GM19438 (cell line): ENCODE results near the gene MT1F.
A peak's percentile ranks its signal among the peaks of the same experiment; 100 is the strongest.
"Not testable (repeated sequence)": the region's sequence is repeated elsewhere in the genome, so short reads cannot be mapped to it uniquely, and the experiment has no call there.

ENCODE experiments used
- ATAC-seq: cut with Tn5 transposase; IDR thresholded peaks from one replicate; pipeline ENCODE4 v1.9.1; 2021; ENCODE audit warnings: low read depth; ENCODE audit not compliant: unreplicated experiment

Gene MT1F

DNA sequence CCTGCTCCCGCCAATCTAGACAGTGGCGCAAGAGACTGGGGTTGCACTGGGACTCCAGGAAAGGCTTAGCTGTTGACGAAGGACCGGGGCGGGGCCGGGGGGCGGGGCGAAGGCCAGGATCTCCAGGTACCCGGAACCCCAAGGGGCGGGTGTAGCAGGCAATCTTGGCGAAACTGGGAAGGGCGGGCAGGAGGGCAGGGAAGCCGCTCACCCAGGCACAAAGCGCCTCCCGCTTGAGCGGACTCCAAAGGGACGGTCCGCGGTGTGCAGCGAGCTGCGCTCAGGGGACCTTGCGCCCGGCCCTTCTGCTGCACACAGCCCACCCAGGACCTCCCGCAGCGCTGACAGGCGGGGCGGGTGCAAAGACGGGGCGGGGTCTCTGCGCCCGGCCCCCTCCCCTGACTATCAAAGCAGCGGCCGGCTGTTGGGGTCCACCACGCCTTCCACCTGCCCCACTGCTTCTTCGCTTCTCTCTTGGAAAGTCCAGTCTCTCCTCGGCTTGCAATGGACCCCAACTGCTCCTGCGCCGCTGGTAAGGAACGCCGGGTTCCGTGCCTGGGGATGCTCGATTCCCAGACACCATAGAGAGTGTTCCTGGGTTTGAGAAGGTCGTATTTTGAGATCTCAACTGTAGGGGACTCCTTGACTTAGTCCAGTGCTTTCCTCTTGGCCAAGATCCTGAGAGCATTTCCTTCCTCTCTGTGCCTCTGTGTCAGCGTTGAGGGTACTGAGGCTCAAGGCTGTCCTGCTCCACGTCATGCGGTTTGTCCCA lies at the start of gene MT1F:
Gene MT1F, plus strand, starts transcription at position 405 of the 772 bp plus-strand sequence. Its CDS starts 100 bp downstream, at position 505.
- ATAC-seq = no peak

DNA sequence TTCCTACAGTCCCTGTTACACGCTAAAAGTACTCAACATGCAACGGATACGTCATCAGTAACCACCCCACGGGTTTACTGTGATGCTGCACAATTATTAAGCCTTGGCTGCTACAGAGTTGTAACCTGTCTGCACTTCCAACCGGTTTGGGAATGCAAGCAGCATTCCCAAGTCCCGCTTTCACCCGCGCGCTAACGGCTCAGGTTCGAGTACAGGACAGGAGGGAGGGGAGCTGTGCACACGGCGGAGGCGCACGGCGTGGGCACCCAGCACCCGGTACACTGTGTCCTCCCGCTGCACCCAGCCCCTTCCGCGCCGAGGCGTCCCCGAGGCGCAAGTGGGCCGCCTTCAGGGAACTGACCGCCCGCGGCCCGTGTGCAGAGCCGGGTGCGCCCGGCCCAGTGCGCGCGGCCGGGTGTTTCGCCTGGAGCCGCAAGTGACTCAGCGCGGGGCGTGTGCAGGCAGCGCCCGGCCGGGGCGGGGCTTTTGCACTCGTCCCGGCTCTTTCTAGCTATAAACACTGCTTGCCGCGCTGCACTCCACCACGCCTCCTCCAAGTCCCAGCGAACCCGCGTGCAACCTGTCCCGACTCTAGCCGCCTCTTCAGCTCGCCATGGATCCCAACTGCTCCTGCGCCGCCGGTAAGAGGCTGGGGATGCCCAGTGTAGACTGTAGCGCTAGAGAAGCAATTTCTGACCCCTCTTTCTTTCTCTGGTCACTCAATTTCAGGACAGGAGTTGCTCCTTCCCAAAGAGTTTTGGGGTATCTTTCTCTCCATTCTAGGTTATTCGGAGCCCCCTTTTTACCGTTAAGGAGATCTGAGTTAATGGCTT lies 49.5 kb upstream of the MT1F start, which contains the start of gene MT2A:
Gene MT2A, plus strand, starts transcription at position 542 of the 833 bp plus-strand sequence. Its CDS starts 72 bp downstream, at position 614.
- ATAC-seq = peak; percentile 82

DNA sequence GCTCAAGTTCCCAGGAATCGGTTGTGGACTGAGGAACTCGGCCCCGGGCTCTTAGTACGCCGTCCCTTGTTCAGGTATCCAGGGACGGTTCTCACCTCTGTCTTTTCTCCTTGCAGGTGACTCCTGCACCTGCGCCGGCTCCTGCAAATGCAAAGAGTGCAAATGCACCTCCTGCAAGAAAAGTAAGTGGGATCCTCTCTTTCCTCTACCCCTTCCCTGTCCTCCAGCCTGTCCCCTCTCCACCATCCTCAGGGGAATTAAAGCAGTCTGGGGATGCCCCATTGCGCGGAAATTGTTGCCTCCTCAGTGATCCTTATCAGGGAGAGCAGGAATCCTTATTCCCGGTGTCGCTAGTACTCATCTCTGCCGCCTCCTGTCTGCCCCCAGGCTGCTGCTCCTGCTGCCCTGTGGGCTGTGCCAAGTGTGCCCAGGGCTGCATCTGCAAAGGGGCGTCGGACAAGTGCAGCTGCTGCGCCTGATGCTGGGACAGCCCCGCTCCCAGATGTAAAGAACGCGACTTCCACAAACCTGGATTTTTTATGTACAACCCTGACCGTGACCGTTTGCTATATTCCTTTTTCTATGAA lies 48.8 kb upstream of the MT1F start:
- no peak for ATAC-seq

DNA sequence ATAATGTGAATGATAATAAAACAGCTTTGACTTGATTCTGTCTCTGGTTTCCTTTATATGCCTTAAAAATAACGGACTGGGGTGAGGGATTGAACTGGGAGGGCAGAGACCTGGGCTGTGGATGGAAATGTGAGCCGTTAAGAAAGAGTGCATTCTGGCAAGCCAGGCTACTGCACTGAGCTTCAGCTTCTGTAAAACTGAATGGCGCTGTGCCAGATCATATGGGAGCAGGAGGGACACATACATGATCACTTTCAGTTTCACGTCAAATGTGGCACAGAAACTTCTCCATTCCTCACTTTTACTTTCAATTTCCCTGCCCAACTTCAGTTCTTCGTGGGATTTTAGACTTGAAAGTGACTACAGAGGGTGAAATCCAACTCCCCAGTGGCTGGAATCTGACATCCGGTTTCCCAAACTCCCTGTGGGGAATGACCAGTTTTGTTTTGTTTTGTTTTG lies 48.3 kb upstream of the MT1F start:
- peak; percentile 45 for ATAC-seq

DNA sequence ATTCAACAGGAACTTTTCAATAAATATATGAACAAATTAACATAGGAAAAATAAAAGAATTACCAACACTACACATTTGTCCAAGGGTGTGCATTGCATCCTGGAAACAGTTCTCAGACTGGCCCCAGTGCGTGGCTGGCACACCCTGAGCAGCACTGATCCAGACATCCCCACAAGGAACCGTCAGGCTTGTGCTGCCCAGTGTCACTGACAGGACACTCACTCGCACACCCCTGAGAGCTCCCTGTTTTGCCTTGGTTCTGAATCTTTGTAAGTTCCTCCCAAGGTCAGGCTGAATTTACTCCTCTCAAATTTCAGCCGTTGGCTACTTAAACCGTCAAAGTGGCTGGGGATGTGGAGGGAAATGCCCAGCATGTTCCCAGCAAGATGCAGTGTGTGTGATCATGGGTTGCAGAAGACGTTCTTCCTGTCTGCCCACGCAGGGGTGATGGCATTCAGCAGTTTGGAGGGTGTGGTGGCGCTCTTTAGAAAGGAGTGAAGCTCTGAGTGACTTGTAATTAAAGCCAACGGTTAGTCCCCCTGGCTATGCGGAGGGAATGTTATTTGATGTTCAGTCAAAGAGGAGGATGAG lies 47.6 kb upstream of the MT1F start:
- ATAC-seq = no peak

DNA sequence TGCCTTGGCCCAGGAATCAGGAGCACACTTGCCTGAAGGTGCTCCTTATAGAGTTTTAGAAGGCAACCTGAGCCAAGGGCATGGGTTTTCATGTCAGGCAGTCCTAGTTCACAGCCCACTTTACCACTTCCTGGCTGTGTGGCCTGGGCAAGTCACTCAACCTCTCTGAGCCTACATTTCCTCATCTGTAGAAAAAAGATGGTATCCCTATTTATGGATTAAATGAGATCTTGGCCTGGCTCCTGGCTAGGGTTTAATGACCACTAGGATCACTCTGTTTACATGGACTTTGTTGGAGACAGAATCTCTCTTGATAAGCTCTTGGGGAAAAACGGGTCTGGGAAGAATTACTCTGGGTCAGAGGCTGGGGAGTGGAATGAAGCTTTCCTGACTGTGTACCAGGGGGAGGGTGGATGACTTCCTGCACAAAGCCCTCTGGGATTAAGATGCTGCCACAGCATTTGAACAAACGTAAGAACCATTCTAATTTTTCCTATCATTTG lies 47.1 kb upstream of the MT1F start:
- no peak for ATAC-seq

DNA sequence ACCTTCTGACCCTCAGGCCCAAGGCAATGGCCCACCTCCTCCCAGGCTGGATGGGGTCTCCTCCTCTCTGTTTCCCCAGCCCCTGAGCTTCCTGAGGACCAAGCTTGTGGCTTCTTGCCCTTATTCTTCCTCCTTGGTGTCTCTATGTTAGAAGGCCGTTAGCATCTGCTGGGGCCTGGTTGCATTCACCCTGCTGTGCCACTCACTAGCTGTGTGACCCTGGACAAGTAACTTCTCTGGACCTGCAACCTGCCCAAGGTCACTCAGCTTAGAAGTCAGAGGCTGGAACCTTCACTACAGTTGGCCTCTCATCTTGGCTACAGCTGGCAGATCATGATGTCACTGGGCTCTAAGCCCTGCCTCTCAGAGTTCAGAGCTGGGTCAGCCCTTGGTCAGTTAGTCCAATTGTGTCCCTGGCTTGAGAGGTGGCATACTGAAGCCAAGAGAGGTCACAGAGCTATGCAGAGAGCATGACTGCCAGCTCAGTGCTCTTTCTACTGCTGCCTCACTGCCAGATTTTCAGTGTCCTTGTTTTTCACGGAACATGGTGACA lies 46.4 kb upstream of the MT1F start:
- no peak for ATAC-seq

DNA sequence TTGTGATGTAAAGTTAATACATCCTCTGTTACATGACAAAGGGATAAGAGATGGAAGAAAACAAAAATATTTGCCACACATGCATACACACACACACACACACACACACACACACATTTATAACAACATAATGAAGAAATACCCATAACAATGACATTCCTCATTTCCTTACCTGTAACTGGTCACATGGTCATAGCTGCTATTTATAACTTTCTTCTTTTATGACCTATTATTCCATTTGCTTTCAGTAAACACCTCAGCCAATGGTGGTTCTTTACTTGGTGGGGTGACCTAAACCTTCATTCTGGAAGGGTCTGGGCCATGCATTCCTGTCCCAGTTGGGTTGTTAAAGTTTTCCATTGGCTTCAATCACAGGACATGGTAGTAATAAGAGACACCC lies 44.1 kb upstream of the MT1F start:
- ATAC-seq = no peak

DNA sequence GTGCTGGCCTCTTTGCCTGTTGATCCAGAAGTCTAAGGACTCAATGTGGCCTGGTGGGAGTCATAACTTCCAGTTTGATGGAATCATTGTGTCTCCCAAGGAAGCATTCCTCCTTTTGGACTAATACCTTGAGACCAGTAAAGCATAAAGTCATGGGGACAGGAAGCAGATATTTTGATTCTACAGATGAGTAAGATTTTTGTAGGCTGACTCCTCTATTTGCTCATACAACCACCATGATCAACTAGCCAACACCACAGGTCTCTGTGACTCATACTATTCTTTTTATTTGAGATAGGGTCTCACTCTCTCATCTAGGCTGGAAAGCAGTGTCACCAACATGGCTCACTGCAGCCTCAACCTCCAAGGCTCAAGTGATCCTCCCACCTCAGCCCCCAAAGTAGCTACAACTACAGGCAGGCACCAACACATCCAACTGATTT lies 43.2 kb upstream of the MT1F start:
- no peak for ATAC-seq

DNA sequence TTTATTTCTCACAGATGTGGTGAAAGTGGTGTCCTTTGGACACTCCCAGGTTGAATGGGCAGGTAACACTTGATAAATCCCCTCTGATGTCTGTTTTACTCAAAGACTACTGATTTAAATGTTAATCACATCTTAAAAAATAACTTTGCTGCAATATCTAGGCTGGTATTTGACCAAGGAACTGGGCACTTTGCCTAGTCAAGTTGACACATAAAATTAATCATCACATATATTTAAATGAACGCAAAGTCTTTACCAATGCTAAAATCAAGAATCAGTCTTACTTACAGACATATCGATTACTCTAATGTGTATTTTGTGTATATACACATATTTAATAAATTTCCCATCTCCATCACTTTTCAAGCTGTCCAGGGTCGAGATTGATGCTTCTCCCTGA lies 42.4 kb upstream of the MT1F start:
- no peak for ATAC-seq

DNA sequence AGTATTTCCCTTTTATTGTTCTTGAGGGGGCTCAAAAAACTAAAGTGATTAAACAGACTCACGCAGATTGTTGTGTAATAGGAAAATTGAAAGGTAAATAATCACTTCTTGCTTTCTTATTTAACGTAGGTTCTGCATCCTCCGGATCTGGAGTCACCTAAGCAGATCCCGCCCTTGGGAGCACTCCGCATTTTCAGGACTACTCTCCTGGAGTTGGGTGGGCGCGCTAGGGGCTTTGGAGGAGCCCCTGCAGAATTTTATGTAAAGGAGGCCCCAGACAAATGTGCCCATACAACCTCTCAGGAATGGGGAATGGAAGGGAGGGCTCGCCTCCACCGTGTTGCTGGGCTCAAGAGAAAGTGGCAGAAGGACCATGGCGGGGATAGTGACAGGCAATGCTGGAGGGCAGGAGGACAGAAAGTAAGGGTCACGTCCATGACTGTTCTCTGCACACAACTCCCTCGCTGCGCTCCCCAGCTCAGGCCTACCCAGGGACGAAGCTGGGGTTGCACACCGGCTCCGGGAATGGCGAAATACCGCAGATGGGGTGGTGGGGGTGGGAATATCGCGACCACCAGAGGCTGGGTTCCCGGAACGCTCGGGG lies 41.0 kb upstream of the MT1F start:
- ATAC-seq = no peak

DNA sequence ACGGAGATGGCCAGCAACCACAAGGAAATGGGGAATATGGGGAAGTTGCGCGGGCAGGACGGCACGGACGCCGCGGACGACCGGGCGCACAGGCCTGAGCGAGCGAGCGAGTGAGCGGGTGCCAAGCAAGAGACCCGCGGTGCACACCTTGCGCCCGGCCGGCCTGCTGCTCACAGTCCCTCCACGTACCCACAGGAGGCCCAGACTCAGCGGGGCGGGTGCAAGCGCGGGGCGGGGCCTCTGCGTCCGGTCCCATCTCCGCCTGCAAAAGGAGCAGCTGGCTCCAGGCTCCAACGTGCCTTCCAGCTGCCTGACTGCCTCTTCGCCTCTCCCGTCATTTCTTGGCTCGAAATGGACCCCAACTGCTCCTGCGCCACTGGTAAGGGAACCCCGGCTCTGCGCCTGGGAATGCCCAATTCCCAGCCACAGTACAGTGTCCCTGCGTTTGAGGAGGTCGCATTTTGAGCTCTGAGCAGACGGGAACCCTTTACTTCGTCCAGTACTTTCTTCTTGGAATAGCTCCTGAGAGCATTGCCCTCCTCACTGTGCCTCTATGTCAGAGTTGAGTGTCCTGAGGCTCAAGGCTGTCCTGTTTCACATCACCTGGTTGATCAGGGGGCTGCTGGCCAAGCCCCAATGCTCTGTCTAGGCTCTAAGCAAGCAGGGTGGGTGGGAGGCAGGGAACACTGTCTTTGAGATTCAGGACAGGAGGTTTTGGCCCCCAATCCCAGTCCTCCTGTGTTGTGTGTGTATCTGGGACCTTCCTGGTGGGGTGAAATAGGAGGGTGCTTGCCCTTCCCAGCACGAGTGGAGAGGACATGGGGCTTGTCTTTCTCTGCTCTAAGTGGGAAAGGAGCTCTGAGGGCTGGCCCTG lies 40.3 kb upstream of the MT1F start:
- ATAC-seq = no peak

DNA sequence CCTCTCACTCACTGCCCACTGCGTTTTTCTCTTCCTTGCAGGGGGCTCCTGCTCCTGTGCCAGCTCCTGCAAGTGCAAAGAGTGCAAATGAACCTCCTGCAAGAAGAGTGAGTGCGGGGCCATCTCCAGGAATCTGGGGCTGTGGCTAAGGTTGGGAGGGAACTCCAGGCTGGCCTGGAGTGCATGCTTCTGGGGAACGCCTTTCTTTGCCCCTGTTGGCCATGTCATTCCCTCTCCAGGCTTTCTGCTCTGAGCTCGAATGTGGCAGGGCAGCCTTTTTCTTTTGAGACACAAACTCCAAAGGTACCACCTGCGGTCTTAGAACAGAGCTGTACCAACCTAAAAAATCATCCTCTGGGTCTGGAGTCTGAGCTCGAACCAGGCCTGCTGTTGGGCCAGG lies 39.6 kb upstream of the MT1F start:
- no peak for ATAC-seq

DNA sequence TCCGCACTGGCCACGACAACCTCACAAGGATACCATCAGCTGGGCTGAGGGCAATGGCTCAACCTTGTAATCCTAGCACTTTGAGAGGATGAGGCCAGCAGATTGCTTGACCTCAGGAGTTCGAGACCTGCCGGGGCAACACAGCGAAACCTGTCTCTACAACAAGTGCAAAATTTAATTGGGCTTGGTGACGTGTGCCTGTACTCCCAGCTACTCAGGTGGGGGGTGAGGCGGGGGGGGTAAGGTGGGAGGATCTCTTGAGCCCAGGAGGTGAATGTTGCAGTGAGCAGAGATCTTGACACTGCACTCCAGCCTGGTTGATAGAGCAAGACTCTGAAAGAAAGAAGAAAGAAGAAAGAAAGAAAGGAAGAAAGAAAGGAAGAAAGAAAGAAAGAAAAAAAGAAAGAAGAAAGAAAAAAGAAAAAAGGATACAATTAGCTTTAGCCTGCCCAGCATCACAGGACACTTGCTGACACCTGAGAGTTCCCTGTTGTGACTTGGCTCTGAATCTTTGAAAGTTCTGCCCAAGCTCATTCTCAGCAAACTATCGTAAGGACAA lies 37.3 kb upstream of the MT1F start:
- no peak for ATAC-seq

DNA sequence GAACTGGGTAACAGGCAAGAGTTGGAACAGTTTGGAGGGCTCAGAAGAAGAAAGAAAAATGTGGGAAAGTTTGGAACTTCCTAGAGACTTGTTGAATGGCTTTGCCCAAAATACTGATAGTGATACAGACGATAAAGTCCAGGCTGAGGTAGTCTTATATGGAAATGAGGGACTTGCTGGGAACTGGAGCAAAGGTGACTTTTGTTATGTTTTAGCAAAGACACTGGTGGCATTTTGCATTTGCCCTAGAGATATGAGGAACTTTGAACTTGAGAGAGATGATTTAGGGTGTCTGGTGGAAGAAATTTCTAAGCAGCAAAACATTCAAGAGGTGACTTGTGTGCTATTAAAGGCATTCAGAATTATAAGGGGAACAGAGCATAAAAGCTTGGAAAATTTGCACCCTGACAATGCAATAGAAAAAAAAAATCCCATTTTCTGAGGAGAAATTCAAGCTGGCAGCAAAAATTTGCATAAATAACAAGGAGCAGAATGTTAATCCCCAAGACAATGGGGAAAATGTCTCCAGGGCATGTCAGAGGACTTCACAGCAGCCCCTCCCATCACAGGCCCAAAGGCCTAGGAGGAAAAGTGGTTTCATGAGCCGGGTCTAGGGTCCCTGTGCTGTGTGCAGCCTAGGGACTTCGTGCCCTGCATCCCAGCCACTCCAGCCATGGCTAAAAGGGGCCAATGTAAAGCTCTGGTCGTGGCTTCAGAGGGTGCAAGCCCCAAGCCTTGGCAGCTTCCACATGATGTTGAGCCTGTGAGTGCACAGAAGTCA lies 35.9 kb upstream of the MT1F start:
- not testable (repeated sequence) for ATAC-seq

DNA sequence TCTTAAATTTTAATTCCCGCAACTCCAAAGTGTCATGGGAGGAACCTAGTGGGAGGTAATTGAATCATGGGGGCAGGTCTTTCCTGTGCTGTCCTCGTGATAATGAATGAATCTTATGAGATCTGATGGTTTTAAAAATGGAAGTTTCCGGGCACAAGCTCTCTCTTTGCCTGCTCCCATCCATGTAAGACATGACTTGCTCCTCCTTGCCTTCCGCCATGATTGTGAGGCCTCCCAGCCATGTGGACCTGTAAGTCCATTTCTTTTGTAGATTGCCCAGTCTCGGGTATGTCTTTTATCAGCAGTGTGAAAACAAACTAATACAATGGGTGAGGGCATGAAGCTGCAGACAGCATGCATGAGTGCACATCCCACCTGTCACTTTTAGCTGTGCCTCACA lies 34.6 kb upstream of the MT1F start:
- not testable (repeated sequence) for ATAC-seq

DNA sequence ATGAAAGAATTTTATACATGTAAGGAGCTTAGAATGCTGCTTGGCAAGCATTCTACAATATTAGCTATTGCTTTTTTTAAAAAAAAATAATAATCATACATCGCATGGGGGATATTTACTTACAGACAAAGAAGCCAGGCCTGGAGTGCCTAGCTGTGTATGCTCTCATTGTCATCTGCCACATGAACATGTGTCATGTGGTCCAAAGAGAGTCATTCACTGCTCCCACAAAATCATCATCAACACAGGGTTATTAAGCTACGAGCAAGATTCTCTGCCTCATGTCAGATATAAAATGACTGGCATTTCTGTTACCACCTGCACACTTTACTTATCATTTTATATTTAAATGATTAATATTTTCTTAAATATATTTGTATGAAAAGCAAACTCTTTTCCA lies 34.1 kb upstream of the MT1F start:
- ATAC-seq = no peak
